ENCODE data around the gene TMPRSS11A.

TMPRSS11A gene

GRCh38 chr4:67963356-67963755 lies at the start of gene TMPRSS11A:
Gene TMPRSS11A, minus strand, starts transcription at chr4:67963493. Its CDS starts 100 bp downstream, at chr4:67963393.
- DNase-seq (ENCODE audit: low spot score) = no peak

DNA sequence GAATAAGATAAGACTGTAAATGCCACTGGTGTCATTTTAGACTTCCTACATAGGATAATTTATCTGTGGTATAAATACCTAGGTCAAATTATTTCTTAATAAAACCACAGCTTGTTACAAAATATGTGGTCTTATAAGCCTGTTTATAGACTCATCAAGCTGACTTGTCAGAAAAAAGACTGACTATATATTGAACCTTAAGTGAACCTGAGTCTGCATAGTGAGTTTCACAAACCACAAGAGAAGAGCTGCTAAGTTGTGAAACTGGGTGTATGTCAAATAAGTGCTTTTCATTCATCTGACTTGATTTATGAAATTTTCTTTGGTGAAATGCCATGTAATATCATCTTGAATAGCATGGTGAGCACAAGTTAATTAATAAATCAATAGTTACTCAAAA lies 48.4 kb upstream of the TMPRSS11A start:
- DNase-seq (ENCODE audit: low spot score) = no peak

GRCh38 chr4:68002906-68003305 lies 39.6 kb upstream of the TMPRSS11A start:
- no peak for DNase-seq (ENCODE audit: low spot score)

- DNase-seq (ENCODE audit: low spot score) = no peak
Observed at GRCh38 chr4:67996127-67996526, 32.8 kb upstream of the TMPRSS11A start.

- DNase-seq (ENCODE audit: low spot score) = no peak
Observed at GRCh38 chr4:67988991-67989390, 25.7 kb upstream of the TMPRSS11A start.

DNA sequence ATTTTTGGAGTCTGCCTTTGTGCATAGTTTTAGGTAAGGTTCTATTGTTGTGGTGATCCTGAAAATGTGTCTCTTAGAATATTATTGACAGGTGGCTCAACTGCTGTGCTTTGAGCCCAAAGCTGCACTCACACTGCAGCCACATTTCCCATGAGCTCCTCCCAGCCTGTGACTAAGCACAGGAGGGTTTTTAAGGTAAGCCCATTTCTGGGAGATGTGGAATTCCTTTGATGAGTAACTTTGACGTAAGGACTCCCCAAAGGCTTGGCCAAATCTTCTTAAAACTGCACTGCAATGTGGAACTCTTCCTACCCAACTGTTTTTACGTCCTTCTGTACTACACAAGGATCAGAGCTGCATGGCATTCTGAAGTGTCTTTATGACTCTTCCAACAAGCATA lies 20.0 kb upstream of the TMPRSS11A start:
- DNase-seq (ENCODE audit: low spot score) = no peak

GRCh38 chr4:67980512-67980911 lies 17.2 kb upstream of the TMPRSS11A start:
- DNase-seq (ENCODE audit: low spot score) = no peak

DNA sequence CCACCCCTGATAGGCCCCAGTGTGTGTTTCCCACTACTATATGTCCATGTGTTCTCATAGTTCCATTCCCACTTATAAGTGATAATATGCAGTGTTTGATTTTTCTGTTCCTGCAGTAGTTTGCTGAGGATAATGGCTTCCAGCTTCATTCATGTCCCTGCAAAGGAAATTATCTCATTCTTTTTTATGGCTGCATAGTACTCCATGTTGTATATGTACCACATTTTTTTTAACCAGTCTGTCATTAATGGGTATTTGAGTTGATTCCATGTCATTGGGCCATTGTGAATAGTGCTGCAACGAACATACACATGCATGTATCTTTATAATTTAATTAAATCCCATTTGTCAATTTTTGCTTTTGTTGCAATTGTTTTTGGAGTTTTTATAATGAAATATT lies 10.3 kb upstream of the TMPRSS11A start:
- no peak for DNase-seq (ENCODE audit: low spot score)

DNA sequence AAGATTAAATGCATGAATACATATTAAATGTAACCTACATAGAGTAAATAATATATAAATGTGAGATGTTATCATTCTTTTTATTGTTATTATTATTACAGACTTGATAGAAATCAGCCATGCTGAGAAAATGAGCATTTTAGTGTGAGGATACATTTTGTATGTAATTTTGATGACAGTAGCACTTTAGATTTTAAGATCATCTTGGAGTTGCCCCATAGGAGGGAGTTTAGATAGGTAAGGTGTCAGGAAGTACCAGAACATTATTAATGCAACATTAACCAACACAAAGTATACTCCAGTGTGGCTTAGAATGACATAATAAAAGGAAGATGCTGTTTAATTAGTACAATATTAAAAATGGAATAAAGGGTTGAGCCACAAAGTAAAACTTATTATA lies 8.4 kb downstream of the TMPRSS11A start:
- DNase-seq (ENCODE audit: low spot score) = no peak

- no peak for DNase-seq (ENCODE audit: low spot score)
Observed at GRCh38 chr4:67941074-67941473, 22.2 kb downstream of the TMPRSS11A start.

DNA sequence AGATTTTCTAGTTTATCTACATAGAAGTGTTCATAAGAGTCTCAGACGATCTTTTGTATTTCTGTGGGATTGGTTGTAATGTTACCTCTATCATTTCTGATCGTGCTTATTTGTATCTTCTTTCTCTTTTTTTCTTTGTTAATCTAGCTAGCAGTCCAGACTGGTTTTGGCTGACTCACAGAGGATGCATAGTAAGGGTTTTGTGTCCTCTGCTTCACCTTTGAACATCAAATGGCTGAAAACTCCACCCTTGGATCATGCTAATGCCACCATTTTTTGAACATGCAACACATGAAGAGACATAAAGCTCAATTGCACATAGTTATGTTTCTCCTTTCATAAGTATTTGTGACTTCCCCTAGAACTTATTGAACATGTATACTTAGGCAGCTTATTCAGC lies 22.8 kb downstream of the TMPRSS11A start:
- no peak for DNase-seq (ENCODE audit: low spot score)

- no peak for DNase-seq (ENCODE audit: low spot score)
Observed at GRCh38 chr4:67939195-67939594, 24.1 kb downstream of the TMPRSS11A start.

DNA sequence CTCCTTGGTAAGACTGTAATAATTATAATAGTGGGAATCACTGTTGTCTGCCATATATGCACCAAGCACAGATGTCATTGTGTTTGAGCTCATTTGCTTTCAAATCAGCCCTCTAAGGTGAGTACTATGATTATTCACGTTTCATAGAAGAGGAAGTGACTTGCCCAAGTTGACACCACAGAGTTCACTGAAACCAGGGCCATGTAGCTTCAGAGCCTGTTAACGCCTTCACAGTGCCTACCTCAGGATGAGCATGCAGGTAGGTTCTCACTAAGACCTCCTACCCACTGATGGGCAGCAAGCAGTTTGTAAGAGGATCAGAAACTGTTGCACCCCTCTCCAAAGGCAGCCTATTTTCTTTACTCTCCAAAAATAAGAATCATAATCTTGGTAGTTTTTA lies 27.4 kb downstream of the TMPRSS11A start:
- DNase-seq (ENCODE audit: low spot score) = no peak

DNA sequence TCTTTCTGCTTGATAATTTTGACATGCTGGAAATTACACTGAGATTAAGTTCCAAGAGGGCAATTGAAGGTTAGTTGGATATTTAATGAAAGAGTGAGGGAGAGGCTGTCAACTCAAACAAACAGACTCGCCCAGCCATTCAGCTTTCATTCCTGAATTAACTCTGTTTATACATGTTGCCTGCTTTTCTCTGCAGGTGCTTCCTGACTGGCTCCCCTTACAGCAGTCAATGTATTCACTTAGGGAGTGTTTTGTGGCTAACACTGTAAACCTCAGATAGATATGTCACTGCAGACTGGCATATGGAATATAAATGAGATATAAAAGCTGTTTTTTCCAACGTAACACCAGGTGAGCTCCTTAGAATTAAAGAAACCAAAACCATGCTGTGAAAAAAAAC lies 28.7 kb downstream of the TMPRSS11A start:
- peak; percentile 30 for DNase-seq (ENCODE audit: low spot score)

- DNase-seq (ENCODE audit: low spot score) = no peak
Observed at GRCh38 chr4:67933755-67934154, 29.5 kb downstream of the TMPRSS11A start.

DNA sequence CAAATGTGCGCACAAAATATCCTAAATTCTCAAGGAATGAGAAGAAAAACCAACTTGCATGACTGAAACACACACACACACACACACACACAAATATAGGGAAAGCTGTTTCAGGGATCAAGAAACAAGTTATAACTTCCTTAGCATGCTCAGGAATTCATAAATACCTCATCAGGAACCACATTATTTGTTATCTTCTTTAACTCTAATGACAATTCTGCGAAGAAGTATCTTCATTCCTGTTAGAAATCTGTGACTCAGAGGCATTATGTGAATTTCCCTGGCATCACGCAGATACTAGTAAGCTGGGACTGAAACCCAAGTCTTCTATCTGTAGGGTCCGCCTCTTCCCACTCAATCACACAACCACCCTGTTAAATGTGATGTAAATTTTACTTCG lies 30.3 kb downstream of the TMPRSS11A start:
- DNase-seq (ENCODE audit: low spot score) = no peak

GRCh38 chr4:67931256-67931655 lies 32.0 kb downstream of the TMPRSS11A start:
- no peak for DNase-seq (ENCODE audit: low spot score)

GRCh38 chr4:67929426-67929825 lies 33.9 kb downstream of the TMPRSS11A start:
- no peak for DNase-seq (ENCODE audit: low spot score)

DNA sequence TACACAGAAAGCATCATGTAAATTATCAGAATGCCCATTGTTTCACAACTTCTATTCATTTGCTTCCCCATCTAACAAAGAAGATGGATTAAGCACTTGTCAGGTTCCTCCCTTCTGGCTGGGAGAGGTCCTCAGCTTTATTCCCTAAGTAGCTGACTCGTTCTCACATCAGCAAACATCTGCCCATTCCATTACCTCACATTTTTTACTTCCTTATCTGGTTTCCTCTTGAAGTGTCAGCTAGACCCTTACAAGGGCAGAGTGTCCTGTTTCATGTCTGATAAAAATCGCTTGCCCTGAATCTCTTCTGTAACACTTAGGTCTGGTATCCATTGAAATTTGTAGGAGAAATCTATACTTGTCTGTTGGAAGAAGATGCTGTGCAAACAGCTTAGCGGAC lies 34.7 kb downstream of the TMPRSS11A start:
- DNase-seq (ENCODE audit: low spot score) = no peak

DNA sequence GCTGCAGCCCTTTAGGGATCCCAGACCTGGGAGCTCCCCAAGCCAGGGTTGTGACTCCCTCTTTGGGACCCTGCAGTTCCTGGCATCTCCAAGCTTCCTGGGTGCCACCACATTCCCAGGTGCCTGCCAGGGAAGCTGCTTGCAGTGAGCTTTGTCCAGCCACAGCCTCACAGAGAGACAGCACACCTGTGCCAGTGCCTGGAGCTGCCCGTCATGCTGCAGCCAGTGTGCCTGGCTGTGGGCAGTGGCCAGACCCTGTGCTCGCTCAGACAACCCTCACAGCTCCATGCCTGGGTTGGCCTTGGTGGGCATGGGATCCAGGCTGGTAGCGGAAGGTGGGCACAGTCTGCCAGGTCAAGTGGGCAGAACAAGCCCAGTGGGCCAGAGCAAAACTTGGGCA lies 36.0 kb downstream of the TMPRSS11A start:
- no peak for DNase-seq (ENCODE audit: low spot score)

GRCh38 chr4:67926485-67926884 lies 36.8 kb downstream of the TMPRSS11A start:
- DNase-seq (ENCODE audit: low spot score) = no peak

DNA sequence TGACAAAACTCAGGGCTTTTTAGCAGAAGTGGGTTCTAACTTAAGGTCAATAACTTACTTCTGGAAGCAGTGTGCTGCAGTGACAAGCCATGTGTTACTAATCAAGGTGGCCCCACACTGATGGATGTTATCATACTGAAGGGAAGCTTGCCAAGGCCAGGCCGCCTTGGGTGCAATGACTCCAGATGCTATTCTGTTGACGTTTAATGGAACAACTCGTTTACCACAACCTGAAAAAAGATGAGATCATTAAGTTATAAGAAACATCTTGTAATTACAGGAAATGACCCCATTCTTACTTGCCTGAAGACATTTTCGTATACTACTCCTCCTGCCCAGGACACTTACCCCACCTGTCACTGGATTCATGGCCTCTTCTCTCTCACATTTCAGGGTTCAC lies 40.6 kb downstream of the TMPRSS11A start:
- DNase-seq (ENCODE audit: low spot score) = no peak

GRCh38 chr4:67918428-67918827 lies 44.9 kb downstream of the TMPRSS11A start:
- no peak for DNase-seq (ENCODE audit: low spot score)

- no peak for DNase-seq (ENCODE audit: low spot score)
Observed at GRCh38 chr4:67915400-67915966, 47.8 kb downstream of the TMPRSS11A start.

DNA sequence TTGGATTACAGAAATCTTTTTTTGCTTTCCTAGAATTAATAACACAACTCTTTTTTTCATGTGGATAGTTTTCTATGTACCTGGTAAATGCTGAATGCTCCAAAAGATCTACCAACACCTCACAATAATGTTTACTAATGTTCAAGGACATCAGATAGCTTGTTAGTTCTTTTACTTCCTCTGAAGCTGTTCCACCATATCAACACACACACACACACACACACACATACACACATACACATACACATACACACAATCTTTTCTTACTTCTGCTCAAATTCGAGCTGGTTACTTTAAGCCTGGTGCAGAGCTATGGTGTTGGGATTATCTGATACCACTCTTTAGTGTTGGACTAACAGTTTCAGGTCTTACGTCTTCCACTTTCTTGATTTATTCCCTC lies 51.2 kb downstream of the TMPRSS11A start:
- DNase-seq (ENCODE audit: low spot score) = no peak
